H1 (cell line): Measurements from ENCODE around the gene KDR. TPM values are rescaled to one million over a fixed set of nuclear protein-coding genes. Genes with fewer than 3 reads are reported as not detected.

Source experiments
- CTCF ChIA-PET: fragments of 300-600 bp; sonication (Branson Sonifier 250); formaldehyde crosslinking; loops from one replicate; lab custom pipeline; 2021; ENCODE audit not compliant: partially characterized antibody; lab: Charles Lee
- POLR2A ChIA-PET: fragments of 300-600 bp; sonication (Branson Sonifier 250); formaldehyde crosslinking; loops from one replicate; lab custom pipeline; 2021; ENCODE audit warnings: inconsistent platforms; ENCODE audit not compliant: partially characterized antibody; lab: Charles Lee
- DNase-seq, 2 experiments: peaks; one replicate each; pipeline versions ENCODE4 v3.0.0 to v3.0.0-alpha.2; 2010 to 2022; ENCODE audit warnings: low spot score in 2 of 2, low read depth in 1 of 2, mixed read lengths in 1 of 2
- FAIRE-seq: peaks from 2 replicates; lab custom pipeline; 2011; peaks lifted over from hg19 to GRCh38; lab: Jason Lieb, UNC
- H2AFZ ChIP-seq: 2 replicates; pipeline ENCODE4 v1.8.1; 2012; ENCODE audit warnings: low read length, inconsistent platforms
- H2AK5ac ChIP-seq: 2 replicates; pipeline ENCODE4 v1.6.1; 2013; ENCODE audit warnings: low read depth, low read length
- H2BK120ac ChIP-seq: replicated peaks from 2 replicates; pipeline ENCODE3; 2013; ENCODE audit warnings: low read depth, low read length, inconsistent platforms
- H2BK12ac ChIP-seq: 2 replicates; pipeline ENCODE4 v1.6.1; 2013; ENCODE audit warnings: low read depth, low read length
- H2BK15ac ChIP-seq: 2 replicates; pipeline ENCODE4 v1.6.1; 2013; ENCODE audit warnings: low read length
- H2BK20ac ChIP-seq: 2 replicates; pipeline ENCODE4 v1.6.1; 2013; ENCODE audit warnings: low read length
- H2BK5ac ChIP-seq: 2 replicates; pipeline ENCODE4 v1.6.1; 2013; ENCODE audit warnings: low read depth, low read length
- H3K14ac ChIP-seq: 2 replicates; pipeline ENCODE4 v1.6.1; 2013; ENCODE audit warnings: inconsistent platforms; ENCODE audit not compliant: insufficient read length
- H3K18ac ChIP-seq: 2 replicates; pipeline ENCODE4 v1.6.1; 2013; ENCODE audit warnings: low read length; ENCODE audit errors: extremely low read depth
- H3K23ac ChIP-seq: 2 replicates; pipeline ENCODE4 v1.6.1; 2013; ENCODE audit warnings: inconsistent platforms; ENCODE audit not compliant: insufficient read length
- H3K23me2 ChIP-seq: 2 replicates; pipeline ENCODE4 v1.6.1; 2013; ENCODE audit warnings: low read depth, low read length
- H3K27ac ChIP-seq: 2 replicates; pipeline ENCODE4 v1.6.1; 2011; ENCODE audit warnings: low read depth, low read length, inconsistent platforms
- H3K27me3 ChIP-seq, 4 experiments: replicated peaks in 1 of 4; 1 replicate in 1 of 4; 2 replicates in 3 of 4; pipeline versions ENCODE4 v1.6.1 to v1.8.1; 2011 to 2013; ENCODE audit warnings: low read length in 3 of 4, mild to moderate bottlenecking in 3 of 4, inconsistent platforms in 2 of 4, mixed read lengths in 2 of 4, moderate library complexity in 1 of 4; ENCODE audit not compliant: control insufficient read depth in 3 of 4, insufficient read depth in 3 of 4; ENCODE audit errors: extremely low read depth in 1 of 4
- H3K36me3 ChIP-seq, 4 experiments: 2 replicates each; pipeline versions ENCODE4 v1.6.1 to v1.8.1; 2011 to 2013; ENCODE audit warnings: mild to moderate bottlenecking in 4 of 4, low read length in 3 of 4, moderate library complexity in 2 of 4, control low read depth in 1 of 4, inconsistent platforms in 1 of 4; ENCODE audit not compliant: insufficient read depth in 4 of 4, control insufficient read depth in 2 of 4
- H3K4ac ChIP-seq: replicated peaks from 2 replicates; pipeline ENCODE3; 2013; ENCODE audit warnings: low read length, low read depth, mixed read lengths, inconsistent platforms; ENCODE audit not compliant: insufficient read length
- H3K4me1 ChIP-seq, 4 experiments: replicated peaks in 1 of 4; 1 replicate in 1 of 4; 2 replicates in 3 of 4; pipeline versions ENCODE4 v1.6.1 to v1.8.1; 2011 to 2013; ENCODE audit warnings: low read length in 3 of 4, inconsistent platforms in 2 of 4, mixed read lengths in 1 of 4; ENCODE audit not compliant: insufficient read depth in 4 of 4, control insufficient read depth in 3 of 4
- H3K4me2 ChIP-seq, 2 experiments: 2 replicates each; pipeline versions ENCODE4 v1.6.1 to v1.8.1; 2011 to 2013; ENCODE audit warnings: low read depth in 2 of 2, low read length in 2 of 2, control low read depth in 1 of 2, inconsistent platforms in 1 of 2, mild to moderate bottlenecking in 1 of 2; ENCODE audit not compliant: insufficient read depth in 1 of 2
- H3K4me3 ChIP-seq, 4 experiments: fragments of 200-600, 300-600 bp in 1 of 4; sonication (generic), shearing (Covaris generic), sonication (Bioruptor Twin) in 1 of 4; 2 replicates each; pipeline versions ENCODE4 v1.5.1 to v1.8.1; 2011 to 2016; ENCODE audit warnings: low read length in 4 of 4, low read depth in 3 of 4, control low read depth in 2 of 4, inconsistent platforms in 2 of 4, mild to moderate bottlenecking in 2 of 4, mixed read lengths in 1 of 4, moderate library complexity in 1 of 4; ENCODE audit not compliant: insufficient read depth in 2 of 4; ENCODE audit errors: extremely low read depth in 1 of 4
- H3K56ac ChIP-seq: replicated peaks from 2 replicates; pipeline ENCODE3; 2013; ENCODE audit warnings: low read depth, mild to moderate bottlenecking, mixed read lengths, low read length, inconsistent platforms; ENCODE audit not compliant: insufficient read length
- H3K79me1 ChIP-seq: 2 replicates; pipeline ENCODE4 v1.6.1; 2013; ENCODE audit warnings: low read depth, low read length, control low read depth
- H3K79me2 ChIP-seq, 2 experiments: 2 replicates each; pipeline versions ENCODE4 v1.6.1 to v1.8.1; 2012 to 2013; ENCODE audit warnings: low read length in 2 of 2, mild to moderate bottlenecking in 2 of 2, inconsistent platforms in 1 of 2; ENCODE audit not compliant: insufficient read depth in 2 of 2, control insufficient read depth in 1 of 2
- H3K9ac ChIP-seq, 4 experiments: replicated peaks in 1 of 4; 1 replicate in 1 of 4; 2 replicates in 3 of 4; pipeline versions ENCODE4 v1.6.1 to v1.8.1; 2011 to 2013; ENCODE audit warnings: low read depth in 3 of 4, low read length in 3 of 4, control low read depth in 2 of 4, mild to moderate bottlenecking in 2 of 4, moderate library complexity in 2 of 4, inconsistent platforms in 1 of 4; ENCODE audit errors: extremely low read depth in 1 of 4
- H3K9me3 ChIP-seq, 2 experiments: 2 replicates each; pipeline versions ENCODE4 v1.6.1 to v1.8.1; 2012 to 2013; ENCODE audit warnings: mild to moderate bottlenecking in 2 of 2, moderate library complexity in 2 of 2, control low read depth in 1 of 2, inconsistent platforms in 1 of 2, low read depth in 1 of 2, low read length in 1 of 2, mixed read lengths in 1 of 2; ENCODE audit not compliant: insufficient read depth in 2 of 2
- H4K20me1 ChIP-seq, 2 experiments: replicated peaks in 1 of 2; 2 replicates each; pipeline versions ENCODE3 to v1.8.1; 2011 to 2013; ENCODE audit warnings: inconsistent platforms in 2 of 2, low read length in 2 of 2, mild to moderate bottlenecking in 1 of 2; ENCODE audit not compliant: insufficient read depth in 2 of 2, control insufficient read depth in 1 of 2
- H4K5ac ChIP-seq: 2 replicates; pipeline ENCODE4 v1.6.1; 2013; ENCODE audit warnings: low read length, low read depth, mixed read lengths, inconsistent platforms; ENCODE audit not compliant: insufficient read length
- H4K8ac ChIP-seq: 2 replicates; pipeline ENCODE4 v1.8.0; 2013; ENCODE audit warnings: mild to moderate bottlenecking, moderate library complexity, low read length, inconsistent platforms; ENCODE audit not compliant: insufficient read depth; ENCODE audit errors: extremely low read depth
- H4K91ac ChIP-seq: replicated peaks from 2 replicates; pipeline ENCODE3; 2013; ENCODE audit warnings: low read length, mixed read lengths, inconsistent platforms; ENCODE audit not compliant: insufficient read length
- ASH2L ChIP-seq: fragments of 200-600, 300-600 bp; sonication (generic); IDR thresholded peaks from one replicate; pipeline ENCODE4 v1.7.1; 2017; ENCODE audit warnings: low read length
- CBX8 ChIP-seq: fragments of 300-800, 300-1000 bp; sonication (generic); IDR thresholded peaks from 2 replicates; pipeline ENCODE4 v1.7.1; 2016; ENCODE audit warnings: low read depth, low read length, borderline replicate concordance
- CHD1 ChIP-seq: IDR thresholded peaks from 2 replicates; pipeline ENCODE4 v1.6.1; 2012; ENCODE audit warnings: low read depth, low read length, improper control_type of control experiment
- FOSL1 ChIP-seq: IDR thresholded peaks from 2 replicates; pipeline ENCODE4 v1.6.1; 2011; ENCODE audit warnings: mild to moderate bottlenecking, low read depth, low read length, moderate library complexity; ENCODE audit not compliant: insufficient read depth
- GTF2F1 ChIP-seq: IDR thresholded peaks from 2 replicates; pipeline ENCODE4 v1.6.1; 2012; ENCODE audit warnings: low read depth, low read length, improper control_type of control experiment, borderline replicate concordance
- HDAC2 ChIP-seq, 2 experiments: fragments of 300-600 bp in 1 of 2; sonication (generic) in 1 of 2; IDR thresholded peaks; 2 replicates each; pipeline ENCODE4 v1.6.1; 2011 to 2012; ENCODE audit warnings: low read depth in 2 of 2, low read length in 2 of 2, mild to moderate bottlenecking in 2 of 2, moderate library complexity in 2 of 2, borderline replicate concordance in 1 of 2, inconsistent platforms in 1 of 2
- POU5F1 ChIP-seq: IDR thresholded peaks from 2 replicates; pipeline ENCODE4 v1.6.1; 2011; ENCODE audit warnings: low read depth, mild to moderate bottlenecking, low read length, moderate library complexity
- SIX5 ChIP-seq: IDR thresholded peaks from 2 replicates; pipeline ENCODE4 v1.6.1; 2011; ENCODE audit warnings: mild to moderate bottlenecking, low read depth, low read length
- TAF1 ChIP-seq: IDR thresholded peaks from 2 replicates; pipeline ENCODE4 v1.6.1; 2011; ENCODE audit warnings: mild to moderate bottlenecking, low read depth, low read length
- TCF12 ChIP-seq: IDR thresholded peaks from 2 replicates; pipeline ENCODE4 v1.6.1; 2011; ENCODE audit warnings: low read depth, mild to moderate bottlenecking, low read length
- WGBS, 2 experiments: shearing (Covaris generic) in 1 of 2; methylation state at CpG; one replicate each; pipeline versions ENCODE4 v1.1.6 to v1.1.7; 2013 to 2015; ENCODE audit warnings: low lambda C conversion rate in 2 of 2, mixed read lengths in 2 of 2, inconsistent platforms in 1 of 2, low coverage in 1 of 2, missing lambda C conversion rate in 1 of 2; ENCODE audit not compliant: insufficient replicate concordance in 2 of 2, insufficient coverage in 1 of 2, insufficient read length in 1 of 2; ENCODE audit errors: extremely low coverage in 1 of 2, missing lambda C conversion rate in 1 of 2; 5-methylcytosine and 5-hydroxymethylcytosine counted together
- polyA plus RNA-seq, 7 experiments: library from polyadenylated mRNA; depleted of rRNA in 3 of 7; stranded (reverse) in 5 of 7; unstranded in 2 of 7; fragments of >200 nt in 5 of 7; fragments of 200-250 nt in 2 of 7; gene quantifications; 1 replicate in 5 of 7; 2 replicates in 1 of 7; 4 replicates in 1 of 7; pipeline versions ENCODE4 v1.2.1 to v1.2.3, GENCODE V29; 2011 to 2013; ENCODE audit warnings: missing spikeins in 2 of 7, mixed read lengths in 2 of 7
- total RNA-seq: library from RNA; stranded (reverse); fragmentation: NEBNext Ultra II Directional; extraction: Animal tissue kit (Norgen Biotek cat#: 25700); gene quantifications from 2 replicates; pipeline ENCODE4 v1.2.1, GENCODE V29; 2021
- TF ChIP-seq, protein P1 (sequence below): IDR thresholded peaks from 2 replicates; pipeline ENCODE4 v1.6.1; 2012; ENCODE audit warnings: inconsistent platforms
- TF ChIP-seq, protein P2 (sequence below): IDR thresholded peaks from 2 replicates; pipeline ENCODE4 v1.6.1; 2012; ENCODE audit warnings: inconsistent platforms

KDR gene
- total and polyA plus RNA-seq, 2 of the 8 experiments (the other 6 are each of a cell fraction or from before 2014, with no cell fraction given), result 69.3 to 106 TPM

DNA sequence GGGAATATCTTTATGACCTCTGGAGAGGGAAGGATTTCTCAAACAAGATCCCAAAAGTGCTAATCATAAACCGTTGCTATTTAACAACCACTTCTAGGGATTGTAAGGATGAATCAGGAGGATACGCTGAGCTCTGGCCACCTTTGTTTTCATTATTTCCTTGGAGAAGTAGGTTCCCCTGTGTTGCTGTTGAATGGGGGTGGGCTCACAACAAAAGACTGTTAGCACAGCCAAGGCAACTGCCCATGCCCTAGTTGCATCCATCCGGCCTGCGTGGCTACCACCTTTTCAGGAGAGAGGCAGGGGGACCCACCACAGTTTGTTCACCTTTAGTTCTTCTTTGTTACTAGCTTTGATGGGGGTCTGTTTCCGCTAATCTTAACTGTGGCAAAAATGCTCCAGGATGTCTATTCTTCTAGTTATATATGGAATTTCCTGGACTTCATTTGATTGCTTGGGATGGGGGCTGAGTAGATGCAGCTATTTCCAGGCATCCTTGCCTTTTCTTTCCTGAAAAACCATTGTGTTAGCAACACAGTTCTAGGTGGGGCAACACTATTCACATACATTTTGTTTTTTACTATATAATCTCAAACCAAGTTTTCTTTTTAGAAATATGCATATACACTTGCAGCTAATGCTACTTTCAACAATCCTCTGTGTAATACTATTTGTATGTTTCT, 95.4 kb downstream of the KDR start:
- Histone ChIP-seq H3K79me2 (no peaks in the 10 kb centered on the region), H3K18ac (no peak overlapping the region), H3K27ac (no peak overlapping the region), H3K23me2 (no peaks in the 10 kb centered on the region), H3K27me3 (no peaks in the 10 kb centered on the region), H3K4me1 (peaks cover 0 to 5% (median 2%) of the 10 kb centered on the region in 4 experiments; a peak in 5 of 7 replicates), H2BK12ac (no peak overlapping the region), H3K4me3 (no peak overlapping the region), H4K91ac (no peak overlapping the region), H2BK15ac (no peak overlapping the region), H3K9ac (no peak overlapping the region), H3K79me1 (no peaks in the 10 kb centered on the region), H2BK5ac (no peak overlapping the region), H3K14ac (no peak overlapping the region), H3K4me2 (no peak overlapping the region), H3K23ac (no peak overlapping the region), H3K4ac (no peak overlapping the region), H3K9me3 (no peaks in the 10 kb centered on the region), H2BK120ac (no peak overlapping the region), H4K5ac (no peak overlapping the region), H2AFZ (no peak overlapping the region), H2AK5ac (no peak overlapping the region), H3K56ac (no peak overlapping the region), H3K36me3 (no peaks in the 10 kb centered on the region; a peak in 1 of 8 replicates), H4K20me1 (no peaks in the 10 kb centered on the region), H2BK20ac (no peak overlapping the region), H4K8ac (no peak overlapping the region)
- DNase-seq (no peak), FAIRE-seq (peak; percentile 7)
- ChIA-PET POLR2A (no interaction called here), CTCF (interaction anchor here (0.8 to 0.9 kb wide), 2 partner anchors 36 to 59 kb away, joined by 3 read pairs; no protein-coding TSS in a partner anchor)
- 79% methylated on average over 5 of the region's 5 CpGs; no CpG with 5 or more reads in 1 of the 2 experiments for WGBS, 2 experiments
- TF ChIP-seq HDAC2 (IDR thresholded peaks at IDR 0.05; ENCODE audit: borderline replicate concordance in 1 of 2, low read depth in 2 of 2, low read length in 2 of 2), result no peak
- no peak for TF ChIP-seq TAF1
- TF ChIP-seq, protein P1, sequence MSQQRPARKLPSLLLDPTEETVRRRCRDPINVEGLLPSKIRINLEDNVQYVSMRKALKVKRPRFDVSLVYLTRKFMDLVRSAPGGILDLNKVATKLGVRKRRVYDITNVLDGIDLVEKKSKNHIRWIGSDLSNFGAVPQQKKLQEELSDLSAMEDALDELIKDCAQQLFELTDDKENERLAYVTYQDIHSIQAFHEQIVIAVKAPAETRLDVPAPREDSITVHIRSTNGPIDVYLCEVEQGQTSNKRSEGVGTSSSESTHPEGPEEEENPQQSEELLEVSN, result no peak
- TF ChIP-seq CBX8, result no peak
- TF ChIP-seq FOSL1, result no peak
- no peak for TF ChIP-seq CHD1
- TF ChIP-seq ASH2L, result no peak
- TF ChIP-seq, protein P2, sequence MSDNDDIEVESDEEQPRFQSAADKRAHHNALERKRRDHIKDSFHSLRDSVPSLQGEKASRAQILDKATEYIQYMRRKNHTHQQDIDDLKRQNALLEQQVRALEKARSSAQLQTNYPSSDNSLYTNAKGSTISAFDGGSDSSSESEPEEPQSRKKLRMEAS, result no peak
- TF ChIP-seq SIX5, result no peak
- no peak for TF ChIP-seq GTF2F1
- TF ChIP-seq POU5F1, result no peak
- TF ChIP-seq TCF12, result no peak
